ENCODE measurements around the gene DNAH6.
"Not testable (repeated sequence)": the region's sequence is repeated elsewhere in the genome, so short reads cannot be mapped to it uniquely, and the experiment has no call there.

Gene DNAH6

DNA sequence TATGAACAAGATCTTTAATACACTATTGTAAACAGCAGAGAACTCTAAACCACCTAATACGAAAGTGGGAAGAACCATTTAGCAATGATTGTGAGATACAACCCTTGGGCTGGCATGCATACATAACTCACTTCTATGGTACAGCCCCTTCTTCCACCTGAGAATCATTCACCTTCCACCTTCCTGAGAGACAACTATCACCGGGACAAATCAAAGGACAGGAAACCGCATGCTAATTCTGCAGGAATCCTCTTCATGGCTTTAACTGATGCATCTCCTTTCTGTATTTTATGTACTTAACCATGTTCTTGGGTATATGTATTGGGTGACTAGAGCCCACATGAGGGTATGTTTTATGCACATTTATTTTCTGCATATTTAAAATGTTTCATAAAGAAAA, 241.3 kb downstream of the DNAH6 start:
- DNase-seq: no peak

DNA sequence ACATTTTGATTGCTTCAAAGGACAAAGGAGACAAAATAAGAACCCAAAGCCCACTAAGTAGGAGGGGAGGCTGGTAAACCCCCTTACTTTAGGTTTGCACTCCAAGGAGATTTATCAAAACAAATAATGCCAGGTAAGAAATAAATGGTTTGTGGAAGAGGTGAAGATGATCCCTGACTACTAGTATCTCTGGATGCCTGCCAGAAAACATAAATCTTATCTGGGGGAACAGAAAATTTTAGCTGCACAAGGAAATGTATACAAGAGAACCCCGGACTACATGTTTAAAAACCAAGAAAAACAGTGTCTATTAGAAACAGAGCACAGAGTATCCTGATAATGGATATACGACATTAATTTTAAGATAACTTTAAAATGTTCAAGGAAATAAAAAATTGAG, 250.5 kb downstream of the DNAH6 start:
- DNase-seq: no peak

DNA sequence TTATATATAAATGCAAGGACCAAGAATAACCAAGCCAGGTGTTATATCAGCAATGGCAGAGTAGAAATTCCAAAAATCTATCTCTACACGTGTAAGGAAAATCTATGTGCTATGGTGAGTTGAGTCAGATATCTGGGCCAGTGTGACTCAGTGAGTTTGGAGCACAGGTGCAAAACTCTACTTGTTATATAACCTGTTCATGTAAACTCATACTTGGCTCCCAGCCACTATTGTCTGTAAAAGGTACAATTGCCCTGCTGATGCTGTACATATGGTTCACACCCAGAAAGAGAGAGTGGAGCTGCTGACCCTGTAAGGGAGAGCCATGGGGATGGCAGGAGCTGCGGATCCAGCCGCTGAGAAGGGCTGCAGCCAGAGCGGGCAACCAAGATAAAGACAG, 252.5 kb downstream of the DNAH6 start:
- no peak for DNase-seq

DNA sequence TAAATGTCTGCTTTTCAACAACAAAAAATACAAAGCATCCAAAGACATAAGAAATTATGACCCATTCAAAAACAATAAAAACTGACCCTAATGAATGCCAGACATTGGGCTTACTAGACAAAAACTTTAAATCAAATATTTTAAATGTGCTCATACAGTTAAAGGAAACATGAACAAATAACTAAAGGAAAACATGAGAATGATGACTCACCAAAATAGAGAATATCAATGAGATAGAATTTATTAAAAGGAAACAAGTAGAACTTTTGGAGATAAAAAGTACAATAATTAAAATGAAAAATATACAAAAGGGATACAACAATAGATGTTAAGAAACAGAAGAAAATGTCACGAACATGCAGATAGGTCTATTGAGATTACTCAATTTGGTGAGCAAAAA, 254.0 kb downstream of the DNAH6 start:
- no peak for DNase-seq

DNA sequence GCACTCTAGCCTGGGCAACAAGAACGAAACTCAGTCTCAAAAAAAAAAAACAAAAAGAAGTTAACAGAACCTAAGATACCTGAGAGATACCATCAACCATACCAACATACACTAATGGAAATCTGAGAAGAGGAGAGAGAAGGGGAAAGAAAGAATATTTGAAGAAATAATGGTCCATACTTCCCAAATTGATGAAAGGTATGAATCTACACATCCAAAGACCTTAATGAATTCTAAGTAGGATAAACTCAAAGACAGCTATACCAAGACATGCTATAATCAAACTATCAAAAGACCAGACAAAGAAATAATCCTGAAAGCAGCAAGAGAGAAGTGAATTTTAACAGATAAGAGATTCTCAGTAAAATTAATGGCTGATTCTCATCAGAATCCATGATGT, 255.0 kb downstream of the DNAH6 start:
- no peak for DNase-seq

DNA sequence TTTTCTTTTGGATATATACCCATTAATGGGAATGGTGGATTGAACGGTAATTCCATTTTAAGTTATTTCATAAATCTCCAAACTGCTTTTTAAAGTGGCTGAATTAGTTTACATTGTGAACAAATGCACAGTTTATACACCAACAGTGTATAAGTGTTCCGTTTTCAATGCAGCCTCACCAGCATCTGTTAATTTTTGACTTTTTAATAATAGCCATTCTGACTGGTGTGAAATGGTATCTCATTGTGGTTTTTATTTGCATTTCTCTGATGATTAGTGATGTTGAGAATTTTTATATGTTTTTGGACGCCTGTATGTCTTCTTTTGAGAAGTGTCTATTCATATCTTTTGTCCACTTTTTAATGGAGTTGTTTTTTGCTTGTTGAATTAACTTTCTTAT, 257.3 kb downstream of the DNAH6 start:
- not testable (repeated sequence) for DNase-seq

DNA sequence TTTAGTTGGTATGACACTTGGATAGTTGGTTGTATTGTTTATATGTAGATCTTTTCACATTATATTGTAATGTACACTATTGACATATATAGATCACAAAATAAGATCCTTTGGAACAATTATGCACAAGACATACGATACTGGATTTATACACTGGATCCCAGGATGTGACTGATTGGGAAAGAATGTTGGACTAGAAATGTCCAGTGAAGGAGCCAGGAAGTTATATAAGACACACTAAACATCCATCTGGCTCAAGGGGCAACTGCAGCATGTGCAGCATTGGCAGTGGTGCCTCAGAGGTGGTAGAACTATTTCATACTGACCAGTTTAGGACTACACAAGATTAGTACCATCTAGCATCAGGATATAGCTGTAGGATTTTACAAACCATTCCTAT, 259.7 kb downstream of the DNAH6 start:
- DNase-seq: no peak

DNA sequence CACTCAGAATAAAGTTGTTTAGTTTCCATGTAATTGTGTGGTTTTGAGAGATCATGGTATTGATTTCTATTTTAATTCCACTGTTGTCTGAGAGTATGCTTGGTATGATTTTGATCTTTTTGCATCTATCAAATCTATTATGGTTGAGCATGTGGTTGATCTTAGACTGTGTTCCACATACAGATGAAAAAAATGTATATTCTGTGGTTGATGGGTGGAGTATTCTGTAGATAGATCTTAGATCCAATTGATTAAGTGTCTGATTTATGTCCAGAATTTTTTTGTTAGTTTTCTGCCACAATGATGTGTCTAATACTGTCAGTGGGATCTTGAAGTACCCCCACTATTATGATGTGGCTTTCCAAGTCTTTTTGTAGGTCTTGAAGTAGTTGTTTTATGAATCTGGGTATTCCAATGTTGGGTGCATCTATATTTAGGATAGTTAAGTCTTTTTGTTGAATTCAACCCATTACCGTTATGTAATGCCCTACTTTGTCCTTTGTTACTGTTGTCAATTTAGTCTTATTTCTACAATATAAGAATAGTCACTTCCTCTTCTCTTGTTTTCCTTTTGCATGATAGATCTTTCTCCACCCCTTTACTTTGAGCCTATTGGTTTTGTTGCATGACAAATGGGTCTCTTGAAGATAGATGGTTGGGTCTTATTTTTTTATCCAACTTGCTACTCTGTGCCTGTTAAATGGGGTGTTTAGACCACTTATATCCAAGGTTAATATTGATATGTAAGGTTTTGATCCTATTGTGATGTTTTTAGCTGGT, 262.8 kb downstream of the DNAH6 start:
- no peak for DNase-seq

DNA sequence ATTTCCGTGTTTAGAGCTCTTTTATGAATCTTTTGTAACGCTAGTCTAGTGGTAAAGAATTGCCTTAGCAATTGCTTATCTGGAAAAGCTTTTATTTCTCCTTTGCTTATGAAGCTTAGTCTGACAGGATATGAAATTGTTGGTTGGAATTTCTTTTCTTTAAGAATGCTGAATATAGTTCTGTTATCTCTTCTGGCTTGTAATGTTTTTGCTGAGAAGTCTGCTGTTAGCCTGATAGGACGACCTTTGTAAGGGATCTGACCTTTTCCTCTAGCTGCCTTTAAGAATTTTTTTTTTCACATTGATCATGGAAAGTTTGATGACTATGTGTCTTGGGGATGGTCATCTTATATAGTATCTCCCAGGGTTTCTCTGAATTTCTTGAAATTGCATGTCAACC, 263.5 kb downstream of the DNAH6 start:
- DNase-seq: no peak

DNA sequence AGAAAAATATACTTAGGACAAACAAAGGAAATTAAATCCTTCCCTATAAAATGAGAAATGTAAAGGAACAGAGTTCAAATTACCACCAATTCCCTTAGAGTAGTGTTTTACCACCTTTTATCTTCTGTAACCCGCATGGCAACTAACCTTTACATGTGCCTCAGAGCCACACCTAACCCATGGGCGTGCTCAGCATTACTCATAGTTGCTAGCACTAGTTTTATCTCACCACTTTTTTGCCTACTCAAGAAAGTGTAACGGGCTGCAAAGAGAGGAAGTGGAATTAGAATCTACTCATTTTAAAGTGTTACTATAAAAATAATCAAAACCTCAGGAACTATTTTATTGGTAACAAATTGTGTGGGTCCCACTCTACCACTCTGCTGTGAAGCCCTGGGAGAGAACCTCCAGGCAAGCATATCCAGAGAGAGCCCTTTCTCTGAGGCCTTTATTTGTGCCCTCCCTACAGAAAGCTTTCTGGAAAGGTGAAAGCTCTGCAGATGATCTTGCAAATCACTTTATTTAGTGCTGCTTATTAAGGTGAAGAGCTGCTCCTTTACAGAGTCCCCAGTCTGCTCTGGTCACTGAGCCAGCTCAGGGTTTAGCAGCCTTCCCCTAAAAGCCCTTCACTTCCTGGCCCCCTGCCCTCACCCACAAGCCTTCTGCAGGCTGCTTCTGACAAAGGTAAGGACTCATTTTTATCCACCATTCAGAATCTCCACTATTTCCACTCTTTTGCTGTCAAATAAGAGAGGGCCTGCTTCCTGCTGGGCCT, 265.8 kb downstream of the DNAH6 start:
- no peak for DNase-seq

DNA sequence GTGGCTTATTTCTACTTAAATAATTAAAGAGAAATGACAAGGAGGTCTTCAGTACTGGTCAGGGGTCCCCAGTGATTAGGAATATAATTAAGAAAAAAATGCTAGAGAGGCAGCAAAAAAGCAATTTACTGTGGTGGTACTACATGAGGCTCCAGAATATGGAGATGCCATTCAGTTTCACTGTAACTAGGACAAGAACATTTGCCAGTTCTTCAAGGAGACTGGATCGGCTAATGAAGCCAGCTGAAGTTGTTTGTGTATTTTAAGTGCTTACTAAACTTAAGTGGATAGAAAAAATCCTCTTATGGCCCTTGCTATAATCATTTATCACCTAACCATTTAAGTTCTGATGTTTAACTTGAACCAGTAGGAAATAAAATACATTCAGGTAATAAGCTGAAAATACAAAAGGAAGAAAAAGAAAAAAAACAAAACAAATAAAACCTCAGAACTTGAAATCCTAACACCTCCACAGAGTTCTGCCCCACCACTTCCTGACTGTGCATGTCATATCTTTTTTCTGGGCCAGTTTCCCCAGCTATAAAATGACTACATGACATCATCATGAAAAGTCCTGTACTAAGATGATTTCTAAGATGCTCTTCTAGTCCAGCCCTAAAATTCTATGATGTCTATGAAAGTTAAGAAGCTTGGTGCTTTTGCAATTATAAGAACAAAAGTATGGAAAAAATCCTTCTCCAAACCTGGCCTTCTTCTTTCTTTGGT, 266.6 kb downstream of the DNAH6 start:
- no peak for DNase-seq

DNA sequence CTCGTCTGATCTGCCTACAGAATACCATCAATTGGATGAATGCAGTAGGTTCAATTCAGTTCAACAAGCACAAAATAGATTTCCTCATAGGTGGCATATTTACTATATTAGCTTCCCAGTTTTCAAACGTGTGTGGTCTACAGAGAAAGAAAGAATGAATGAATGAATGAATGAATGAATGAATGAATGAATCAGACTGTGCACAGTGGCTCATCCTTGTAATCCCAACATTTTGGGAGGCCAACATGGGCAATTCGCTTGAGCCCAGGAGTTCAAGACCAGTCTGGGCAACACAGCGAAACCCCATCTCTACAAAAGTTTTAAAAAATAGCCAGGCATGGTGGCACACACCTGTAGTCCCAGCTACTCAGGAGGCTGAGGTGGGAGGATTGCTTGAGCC, 269.7 kb downstream of the DNAH6 start:
- DNase-seq: no peak

DNA sequence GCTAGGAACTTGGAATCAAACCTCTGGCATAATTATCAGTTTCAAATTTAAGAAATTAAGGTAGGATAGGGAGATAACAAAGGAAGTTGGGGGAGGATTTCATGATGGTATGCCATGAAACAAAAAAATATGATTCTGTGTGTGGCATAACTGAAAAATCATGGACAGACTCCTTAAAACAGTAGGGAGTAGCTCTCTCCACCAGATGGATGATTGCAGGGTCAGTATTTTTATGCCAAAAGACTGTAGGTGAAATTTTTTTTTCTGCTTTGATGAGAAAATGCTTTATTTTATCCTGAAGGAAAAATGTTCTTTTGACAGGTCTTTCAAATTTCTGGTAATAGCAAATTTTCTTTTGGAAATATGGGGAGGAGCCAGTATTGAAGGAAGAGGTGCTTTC, 270.3 kb downstream of the DNAH6 start:
- no peak for DNase-seq

DNA sequence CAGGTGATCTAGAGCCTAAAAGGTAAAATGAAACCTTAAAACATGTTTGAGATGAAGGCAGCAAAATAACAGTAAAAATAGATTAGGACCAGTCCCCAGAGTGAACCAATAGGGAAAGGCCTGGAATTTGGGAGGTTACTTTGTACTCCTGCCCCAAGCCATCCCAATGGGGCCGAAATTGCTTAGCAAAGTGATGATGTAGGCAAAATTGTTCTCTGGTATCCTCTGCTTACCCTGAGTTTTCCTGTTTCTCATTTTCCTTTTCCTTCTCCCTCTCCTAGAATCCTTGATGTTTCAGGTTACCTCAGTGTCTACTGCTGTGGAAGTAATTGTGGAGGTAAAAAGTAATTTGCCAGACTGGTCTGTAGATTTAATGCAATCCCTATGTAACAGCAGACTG, 271.7 kb downstream of the DNAH6 start:
- DNase-seq: no peak

DNA sequence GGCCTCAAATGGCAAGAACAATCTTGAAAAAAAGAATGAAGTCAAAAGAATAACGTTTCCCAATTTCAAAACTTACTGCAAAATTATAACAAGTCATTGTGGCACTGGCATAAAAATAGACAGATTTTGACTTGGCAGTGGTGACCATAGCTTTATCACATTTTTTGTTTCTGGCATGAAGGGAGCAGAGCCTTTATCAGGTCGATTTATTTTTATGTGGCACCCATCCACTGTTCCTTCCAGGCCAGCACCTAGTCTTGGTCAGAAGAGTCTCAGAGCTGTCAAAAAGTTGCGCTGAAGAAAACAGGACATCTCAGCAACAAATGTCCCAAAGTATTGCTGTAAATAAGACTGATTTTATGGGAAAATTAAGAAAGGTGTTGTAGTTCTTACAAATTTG, 272.2 kb downstream of the DNAH6 start:
- no peak for DNase-seq

DNA sequence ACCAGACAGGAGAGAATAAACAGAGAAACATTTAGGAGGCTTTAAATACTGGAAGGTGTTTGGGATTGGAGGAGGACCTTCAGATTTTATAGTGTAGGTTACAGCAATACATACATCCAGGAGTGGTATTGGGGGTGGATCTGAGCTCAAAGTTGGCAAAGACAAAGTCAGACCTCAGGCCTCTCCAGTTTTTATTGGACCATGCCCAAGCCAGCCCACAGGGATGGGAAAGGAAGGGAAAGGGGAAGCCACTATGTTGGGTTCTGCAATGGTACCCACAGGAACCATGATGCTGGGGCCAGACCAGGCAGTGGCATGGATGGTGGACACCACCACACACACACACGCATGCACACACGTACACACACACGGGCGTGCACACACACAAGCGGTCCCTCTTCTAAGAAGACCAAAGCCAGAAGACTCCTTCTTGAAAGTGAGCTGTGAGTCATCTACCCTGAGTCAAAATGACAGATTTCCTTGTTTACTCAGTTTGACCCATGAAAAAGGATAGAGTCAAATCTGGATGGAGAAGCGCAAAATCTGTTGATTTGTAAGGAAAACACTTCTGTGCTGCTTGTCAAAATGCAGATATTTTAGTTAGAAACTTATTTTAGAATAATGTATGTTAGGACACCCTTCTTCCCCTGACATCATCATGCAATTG, 276.7 kb downstream of the DNAH6 start:
- DNase-seq: no peak

DNA sequence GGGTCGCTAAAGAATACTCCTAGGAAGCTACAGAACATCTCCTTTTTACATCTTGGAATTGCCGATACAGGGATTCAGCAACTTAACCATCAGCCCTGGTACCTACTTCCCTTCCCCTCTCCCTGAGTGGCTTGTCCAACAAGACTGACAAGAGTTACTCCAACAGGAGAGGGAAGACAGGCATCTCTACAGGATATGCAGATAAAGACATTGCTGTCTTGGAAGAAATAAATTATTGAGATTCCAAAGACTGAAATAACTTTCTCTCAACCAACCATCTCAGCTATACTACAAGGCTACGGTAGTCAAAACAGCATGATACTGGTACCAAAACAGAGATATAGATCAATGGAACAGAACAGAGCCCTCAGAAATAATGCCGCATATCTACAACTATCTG, 277.3 kb downstream of the DNAH6 start:
- DNase-seq: no peak

DNA sequence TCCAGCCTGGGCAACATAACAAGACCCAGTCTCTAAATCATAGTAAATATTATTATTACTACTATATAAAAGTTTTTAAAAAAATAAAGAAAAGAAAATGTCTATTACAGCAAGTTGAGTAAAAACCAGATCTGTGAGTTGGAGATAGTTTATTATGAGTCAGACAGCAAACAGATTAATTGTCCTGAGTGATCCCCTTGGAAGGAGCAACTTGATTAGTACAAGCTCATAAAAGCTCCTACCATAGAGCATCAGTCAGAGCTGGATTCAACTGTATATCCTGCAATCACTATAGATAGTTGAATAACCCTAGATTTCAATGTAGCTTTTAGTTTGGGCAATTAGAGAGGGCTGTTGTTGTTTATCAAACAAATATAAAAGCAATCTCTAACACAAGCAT, 280.5 kb downstream of the DNAH6 start:
- DNase-seq: no peak

DNA sequence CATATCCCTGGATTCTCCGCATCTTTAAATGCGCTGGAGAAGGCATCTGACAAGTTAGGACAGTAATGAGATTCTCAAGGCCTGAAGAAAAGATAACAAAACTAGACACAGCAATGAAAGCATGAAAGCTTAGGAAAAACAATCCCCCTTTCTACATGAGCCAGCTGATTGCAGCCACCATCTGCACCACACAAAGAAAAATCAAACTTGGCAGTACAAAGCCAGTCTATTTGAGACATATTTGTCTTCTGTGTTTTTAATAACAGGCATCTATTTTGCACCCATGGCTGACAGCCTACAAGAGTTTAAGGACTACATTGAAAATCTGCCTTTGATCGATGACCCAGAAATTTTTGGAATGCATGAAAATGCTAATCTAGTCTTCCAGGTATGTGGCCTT, 281.0 kb downstream of the DNAH6 start:
- DNase-seq: no peak

DNA sequence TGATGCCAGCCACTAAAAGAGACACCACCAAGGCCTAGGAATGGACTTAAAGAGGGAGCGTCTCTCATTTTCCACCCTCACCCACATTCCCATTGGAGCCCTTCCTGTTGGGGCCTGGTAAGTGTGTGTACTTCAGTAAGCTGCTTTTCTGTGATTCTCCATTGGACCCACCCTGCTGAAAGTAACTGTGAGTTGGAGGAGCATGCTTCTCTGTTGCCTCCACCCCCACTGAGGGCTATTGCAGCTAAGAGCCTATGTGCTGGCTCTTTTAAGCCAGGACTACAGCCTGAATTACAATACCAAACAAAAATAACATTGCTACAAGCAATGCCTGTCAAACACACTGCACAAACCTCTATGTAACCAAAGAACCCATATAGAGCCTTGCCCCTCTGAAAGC, 283.5 kb downstream of the DNAH6 start:
- DNase-seq: no peak

DNA sequence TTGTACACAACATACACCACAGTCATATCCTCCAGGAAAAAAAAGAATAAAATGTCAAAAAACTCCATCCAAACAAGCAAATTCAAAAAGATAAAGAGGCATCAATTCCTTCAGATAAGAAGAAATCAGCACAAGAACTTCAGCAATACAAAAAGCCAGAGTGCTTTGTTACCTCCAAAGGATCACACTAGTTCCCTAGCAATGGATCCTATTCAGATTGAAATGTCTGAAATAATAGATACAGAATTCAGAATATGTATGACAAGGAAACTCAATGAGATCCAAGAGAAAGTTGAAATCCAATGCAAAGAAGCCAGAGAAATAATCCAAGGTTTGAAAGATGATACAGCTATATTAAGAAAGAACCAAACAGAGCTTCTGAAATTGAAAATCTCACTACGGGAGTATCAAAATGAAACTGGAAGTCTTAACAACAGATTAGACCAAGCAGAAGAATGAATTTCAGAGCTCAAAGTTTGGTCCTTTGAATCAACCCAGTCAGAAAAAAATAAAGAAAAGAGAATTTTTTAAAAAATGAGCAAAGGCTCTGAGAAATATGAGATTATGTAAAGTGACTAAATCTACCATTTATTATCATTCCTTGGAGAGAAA, 284.0 kb downstream of the DNAH6 start:
- DNase-seq: no peak

DNA sequence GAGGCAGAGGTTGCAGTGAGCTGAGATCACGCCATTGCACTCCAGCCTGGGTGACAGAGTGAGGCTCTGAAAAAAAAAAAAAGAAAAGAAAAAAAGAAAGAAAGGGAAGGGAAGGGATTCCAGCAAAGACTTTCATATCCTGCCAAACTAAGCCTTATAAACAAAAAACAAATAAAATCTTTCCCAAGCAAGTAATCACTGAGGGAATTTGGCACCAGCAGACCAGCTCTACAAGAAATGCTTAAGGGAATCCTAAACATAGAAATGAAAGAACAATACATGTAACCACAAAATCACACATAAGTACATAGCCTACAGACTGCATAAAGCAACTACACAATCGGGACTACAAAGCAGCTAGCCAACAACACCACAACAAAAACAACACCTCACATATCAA, 285.5 kb downstream of the DNAH6 start:
- no peak for DNase-seq

Data from NCI-H1436 treated with DMSO at 0.1 percent for 48 hours (cell line).